GM21515 (cell line): ENCODE measurements around the gene IPO9.

Source experiments
- ATAC-seq: cut with Tn5 transposase; IDR thresholded peaks from one replicate; pipeline ENCODE4 v1.9.1; 2021; ENCODE audit not compliant: unreplicated experiment

Gene IPO9

DNA sequence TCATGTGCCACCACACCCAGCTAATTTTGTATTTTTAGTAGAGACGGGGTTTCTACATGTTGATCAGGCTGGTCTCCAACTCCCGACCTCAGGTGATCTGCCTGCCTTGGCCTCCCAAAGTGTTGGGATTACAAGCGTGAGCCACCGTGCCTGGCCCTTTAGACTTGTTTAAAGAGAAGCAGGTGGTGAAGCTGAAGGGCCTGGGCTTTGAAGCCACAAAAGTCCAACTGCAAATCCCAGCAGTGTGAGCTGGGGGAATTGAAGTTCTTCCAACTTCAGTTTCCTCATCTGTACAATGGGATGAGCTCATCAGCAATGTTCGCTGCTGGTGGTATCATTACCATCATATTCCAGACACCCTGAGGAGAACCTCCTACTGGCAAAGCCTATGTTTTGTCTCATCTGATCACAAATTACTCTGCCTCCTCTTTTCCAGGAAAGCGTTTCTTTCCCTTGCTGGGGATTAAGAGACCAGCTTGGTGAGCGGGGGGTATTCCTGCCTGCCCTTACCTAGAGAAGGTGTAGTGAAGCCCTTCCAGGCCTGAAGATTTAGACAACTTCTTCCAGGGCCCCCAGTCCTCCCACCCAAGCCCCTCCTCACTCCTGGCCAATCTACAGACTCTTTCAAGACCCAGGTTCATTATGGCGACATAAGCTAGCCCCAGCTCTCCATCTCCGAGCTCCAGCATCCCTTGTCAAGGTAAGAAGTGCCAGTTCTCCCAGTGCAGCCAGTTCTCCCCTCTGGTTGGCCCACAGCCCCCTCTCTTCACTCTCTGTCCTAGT, 57.3 kb downstream of the IPO9 start:
- ATAC-seq = no peak

DNA sequence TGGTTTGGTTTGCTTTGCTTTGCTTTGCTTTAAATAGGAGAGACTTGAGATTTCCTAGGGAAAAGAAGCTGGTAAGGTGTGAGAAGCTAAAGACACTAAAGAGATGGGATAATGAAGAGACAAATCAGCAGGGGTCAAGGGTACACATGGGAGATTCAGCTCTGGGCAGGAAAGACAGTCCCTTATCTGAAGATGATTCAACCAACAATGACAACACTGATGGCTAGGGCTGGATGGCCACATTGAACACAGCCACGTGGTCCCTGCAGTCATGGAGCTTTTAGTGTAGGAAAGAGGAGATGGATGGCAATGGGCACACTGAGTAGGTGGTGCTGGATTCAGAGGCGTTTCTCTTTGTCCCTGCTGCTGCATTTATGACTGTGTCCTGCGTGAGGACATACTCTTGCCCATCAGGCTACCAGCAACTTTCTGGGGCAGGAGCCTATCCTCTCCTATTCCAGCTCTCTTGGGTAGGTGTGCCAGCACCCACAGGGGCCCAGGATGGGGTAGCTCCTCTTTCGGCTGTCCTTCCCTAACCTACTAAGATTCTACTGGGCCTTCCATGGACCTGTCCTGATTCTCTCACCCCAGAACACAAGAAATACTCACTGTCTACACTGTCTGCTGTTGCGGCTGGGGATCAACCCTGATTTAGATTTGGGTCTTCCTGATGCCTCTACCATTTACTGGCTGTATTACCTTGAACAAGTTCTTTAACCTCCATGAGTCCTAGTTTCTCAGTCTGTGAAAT, 58.3 kb downstream of the IPO9 start:
- ATAC-seq = no peak

DNA sequence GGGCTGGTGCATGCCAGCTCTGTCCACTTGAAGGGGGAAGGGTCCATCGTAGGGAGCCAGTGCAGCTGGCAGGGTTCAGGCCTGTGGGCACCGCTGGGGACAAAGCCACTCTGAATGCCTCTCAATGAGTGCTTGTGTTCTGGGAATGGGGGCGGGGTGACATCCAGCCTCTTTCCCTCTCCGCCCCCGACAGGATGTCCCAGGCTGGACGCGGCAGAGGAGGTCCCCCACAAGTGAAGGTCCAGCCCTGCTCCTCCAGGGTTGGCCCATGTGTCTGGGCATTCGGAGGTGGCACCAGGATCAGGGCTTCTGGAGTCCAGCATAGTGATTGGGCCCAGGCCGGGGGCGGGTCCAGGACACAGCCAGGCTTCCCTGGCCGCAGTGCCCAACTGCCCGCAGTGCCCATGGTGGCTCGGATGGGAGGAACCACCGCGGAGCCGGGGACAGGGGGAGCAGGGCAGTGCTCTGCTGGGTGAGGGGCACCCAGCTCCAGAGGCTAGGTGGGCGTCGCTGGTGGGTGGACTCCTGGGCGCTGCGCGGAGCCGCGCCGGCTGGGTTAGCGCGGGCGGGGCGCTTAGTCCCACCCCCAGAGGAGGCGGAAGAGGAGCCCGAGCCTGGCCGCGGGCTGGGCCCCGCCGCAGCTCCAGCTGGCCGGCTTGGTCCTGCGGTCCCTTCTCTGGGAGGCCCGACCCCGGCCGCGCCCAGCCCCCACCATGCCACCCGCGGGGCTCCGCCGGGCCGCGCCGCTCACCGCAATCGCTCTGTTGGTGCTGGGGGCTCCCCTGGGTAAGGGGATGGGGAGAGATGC, 59.5 kb downstream of the IPO9 start, which contains the start of gene SHISA4:
TSS of gene SHISA4 (plus strand) at position 617 of the 808 bp plus-strand sequence. CDS start at position 714, 97 bp downstream.
- ATAC-seq = no peak

DNA sequence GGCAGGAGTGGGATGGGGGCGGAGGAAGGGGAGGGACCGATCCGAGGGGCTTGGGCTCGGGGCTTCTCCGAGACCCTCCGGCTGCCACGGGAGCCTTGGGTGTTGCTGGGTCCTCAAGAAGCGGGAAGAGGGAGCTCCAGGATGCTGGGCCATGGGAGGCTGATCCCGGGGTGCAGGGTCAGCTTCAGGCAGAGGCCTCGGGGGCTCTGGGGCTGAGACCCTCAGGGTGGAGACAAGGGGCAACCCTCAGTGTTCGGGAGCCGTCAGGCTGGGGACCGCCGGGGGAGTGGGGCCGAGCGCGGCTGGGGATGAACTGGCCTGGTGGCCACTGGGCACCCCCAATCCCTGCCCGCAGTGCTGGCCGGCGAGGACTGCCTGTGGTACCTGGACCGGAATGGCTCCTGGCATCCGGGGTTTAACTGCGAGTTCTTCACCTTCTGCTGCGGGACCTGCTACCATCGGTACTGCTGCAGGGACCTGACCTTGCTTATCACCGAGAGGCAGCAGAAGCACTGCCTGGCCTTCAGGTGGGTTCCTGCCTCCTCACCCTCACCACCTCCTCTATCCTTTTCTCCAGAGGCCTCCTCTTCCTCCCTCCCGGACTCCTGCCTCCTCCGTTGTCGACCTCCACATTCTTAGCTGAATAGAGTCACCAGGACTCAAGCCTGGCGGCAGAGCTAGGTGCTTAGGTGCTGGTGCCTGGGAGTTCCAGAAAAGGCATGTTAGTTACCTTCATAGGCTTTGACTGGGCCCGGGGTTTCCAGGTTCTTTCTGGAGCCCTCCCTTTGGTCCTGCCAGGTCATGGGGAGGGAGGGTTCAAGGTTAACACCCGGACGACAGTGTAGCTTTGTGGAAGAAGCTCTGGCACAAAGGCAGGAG, 60.4 kb downstream of the IPO9 start:
- ATAC-seq = no peak

DNA sequence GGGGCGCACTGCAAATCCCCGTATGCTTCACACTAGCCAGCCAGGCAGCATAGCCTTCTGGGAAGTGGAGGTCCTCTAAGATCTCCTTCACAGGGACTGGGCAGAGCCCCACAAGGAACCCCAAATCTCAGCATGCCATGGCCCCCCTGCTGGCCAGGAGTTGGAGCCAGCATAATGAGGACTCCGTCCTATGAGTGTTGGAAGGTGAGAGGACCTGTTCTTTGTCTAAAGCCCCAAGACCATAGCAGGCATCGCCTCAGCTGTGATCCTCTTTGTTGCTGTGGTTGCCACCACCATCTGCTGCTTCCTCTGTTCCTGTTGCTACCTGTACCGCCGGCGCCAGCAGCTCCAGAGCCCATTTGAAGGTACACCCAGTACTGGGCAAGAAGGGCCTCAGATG, 61.3 kb downstream of the IPO9 start:
- no peak for ATAC-seq

DNA sequence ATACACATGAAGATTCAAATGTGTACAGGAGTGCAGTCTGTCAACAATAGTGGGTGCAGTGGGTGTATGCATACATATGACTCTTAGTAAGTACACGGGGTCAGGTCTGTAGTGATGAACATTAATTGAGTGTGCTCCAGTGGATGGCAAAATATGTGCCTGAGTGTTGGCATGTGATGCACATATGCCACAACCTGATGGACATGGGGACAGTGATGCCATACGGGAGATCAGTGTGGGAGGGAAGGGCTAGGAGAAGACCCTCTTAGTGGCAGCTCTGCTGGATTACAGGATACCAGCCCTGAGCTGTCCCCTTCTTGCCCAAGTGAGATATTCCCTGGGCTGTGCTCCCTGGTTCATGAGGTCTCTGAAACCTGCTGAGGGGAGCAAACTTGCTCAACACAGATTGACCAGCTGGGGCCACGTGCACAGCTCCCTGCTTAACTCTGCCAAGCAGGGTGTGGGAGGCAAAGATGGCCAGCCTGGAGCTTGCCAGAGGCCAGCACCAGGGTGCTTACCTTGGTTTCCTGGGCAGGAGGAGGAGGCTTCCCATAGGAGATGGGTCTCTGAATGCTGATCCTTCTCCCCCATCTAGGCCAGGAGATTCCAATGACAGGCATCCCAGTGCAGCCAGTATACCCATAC, 62.0 kb downstream of the IPO9 start:
- ATAC-seq = no peak

DNA sequence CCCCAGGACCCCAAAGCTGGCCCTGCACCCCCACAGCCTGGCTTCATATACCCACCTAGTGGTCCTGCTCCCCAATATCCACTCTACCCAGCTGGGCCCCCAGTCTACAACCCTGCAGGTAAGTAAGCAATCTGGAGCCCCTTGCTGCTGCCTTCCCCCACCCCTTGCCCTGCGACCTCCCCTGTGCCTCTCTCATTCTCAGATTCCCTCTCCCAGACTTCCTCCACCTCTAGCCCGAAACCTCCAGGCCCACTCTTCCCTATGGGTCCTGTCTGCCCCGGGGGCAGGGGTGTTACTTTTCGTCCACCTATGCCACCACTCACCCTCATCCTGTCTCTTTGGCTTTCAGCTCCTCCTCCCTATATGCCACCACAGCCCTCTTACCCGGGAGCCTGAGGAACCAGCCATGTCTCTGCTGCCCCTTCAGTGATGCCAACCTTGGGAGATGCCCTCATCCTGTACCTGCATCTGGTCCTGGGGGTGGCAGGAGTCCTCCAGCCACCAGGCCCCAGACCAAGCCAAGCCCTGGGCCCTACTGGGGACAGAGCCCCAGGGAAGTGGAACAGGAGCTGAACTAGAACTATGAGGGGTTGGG, 62.6 kb downstream of the IPO9 start:
- ATAC-seq = no peak

DNA sequence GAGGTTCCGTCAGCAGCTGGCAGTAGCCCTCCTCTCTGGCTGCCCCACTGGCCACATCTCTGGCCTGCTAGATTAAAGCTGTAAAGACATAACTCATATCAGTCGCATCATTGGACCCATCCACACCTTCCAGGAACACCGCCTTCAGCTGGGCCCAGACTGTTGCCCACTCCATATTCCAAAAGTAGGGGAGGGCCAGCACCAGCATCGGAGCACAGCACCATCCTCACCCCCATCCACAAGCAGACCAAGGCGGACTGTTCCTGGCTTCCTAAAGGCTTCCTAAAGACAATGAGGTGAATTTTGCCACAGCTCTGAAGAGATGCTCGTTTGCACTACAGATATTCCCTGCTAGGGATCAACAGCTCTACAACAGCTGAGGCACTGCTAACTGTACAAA, 63.3 kb downstream of the IPO9 start:
- no peak for ATAC-seq

DNA sequence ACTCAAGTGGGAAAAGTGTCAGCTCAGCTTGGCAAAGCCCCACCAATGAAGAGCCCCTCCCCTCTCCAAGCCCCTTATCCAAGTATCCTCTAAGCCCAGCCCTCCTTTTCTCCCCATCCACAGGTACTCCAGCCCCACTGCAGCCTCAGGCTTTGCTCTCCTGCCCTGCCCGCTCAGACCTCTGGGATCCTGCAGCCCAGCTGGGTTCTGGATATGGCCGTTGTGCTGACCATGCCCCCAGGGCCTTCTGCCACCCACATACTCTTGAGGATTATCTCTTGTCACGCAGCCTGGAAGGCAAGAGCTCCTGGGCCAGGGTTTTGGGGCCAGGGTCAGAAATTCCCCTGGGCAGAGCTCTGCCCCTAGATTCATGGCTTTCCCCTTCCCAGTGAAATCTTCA, 64.5 kb downstream of the IPO9 start:
- no peak for ATAC-seq

DNA sequence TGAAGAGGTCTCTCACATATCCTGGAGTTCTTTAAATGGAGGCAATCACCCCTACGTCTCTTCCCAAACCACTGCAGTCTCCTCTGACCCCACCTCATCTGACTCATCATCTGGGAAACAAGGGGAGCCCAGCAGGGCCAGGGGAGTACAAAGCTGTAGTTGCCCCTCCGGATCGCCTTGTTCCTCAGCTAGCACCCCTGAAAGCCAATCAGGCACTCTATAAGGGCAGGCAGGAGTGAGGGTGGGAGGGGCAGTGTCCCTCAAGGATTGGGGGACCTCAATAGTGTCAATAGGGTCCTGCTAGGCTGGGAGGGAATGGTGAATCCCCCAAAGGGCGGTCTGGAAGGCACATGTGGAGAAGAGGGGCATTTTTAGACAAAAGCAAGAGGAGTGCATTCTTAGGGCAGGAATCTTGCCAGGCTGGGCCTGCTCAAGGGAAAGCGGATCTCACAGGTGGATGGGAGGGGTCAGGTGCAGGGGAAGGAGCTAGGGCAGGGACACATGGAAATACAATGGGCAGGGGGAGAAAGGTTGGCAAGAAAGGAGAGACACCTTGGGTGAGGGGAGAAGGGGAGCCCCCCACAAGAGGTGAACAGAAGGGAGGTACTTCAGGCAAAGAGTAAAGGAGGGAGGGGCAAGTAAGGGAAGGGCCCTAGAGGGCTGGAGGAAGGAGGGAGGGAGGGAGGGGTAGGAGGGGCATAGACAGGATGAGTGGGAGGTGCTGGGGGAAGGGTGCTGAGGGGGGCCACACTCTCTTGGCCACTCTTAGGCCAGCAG, 65.6 kb downstream of the IPO9 start:
- ATAC-seq = no peak

DNA sequence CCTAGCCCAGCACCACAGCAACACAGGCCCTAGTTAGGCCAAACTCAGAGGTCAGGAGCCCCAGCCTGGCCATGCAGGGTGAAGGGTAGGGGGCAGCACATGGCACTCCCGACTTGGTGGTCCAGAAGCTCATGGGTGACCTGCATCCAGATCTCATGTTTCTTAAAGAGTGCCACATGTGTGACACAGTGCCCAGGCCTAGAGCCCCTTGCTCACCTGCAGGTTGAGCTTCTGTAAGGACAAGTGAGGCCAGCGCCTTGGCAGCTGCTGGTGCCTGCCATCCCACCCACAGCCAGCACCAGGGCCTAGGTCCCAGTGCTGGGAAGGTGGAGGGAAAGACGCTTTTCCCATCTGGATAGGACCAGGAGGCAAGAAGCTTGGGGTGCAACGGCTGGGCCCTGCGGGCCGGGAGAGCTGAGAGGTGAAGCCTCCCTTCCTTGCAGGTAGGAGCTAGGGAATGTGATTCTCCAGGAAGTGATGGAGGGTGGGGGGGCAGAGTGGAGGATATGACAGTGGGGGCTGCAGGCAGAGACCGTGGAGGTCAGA, 66.2 kb downstream of the IPO9 start:
- ATAC-seq = no peak

DNA sequence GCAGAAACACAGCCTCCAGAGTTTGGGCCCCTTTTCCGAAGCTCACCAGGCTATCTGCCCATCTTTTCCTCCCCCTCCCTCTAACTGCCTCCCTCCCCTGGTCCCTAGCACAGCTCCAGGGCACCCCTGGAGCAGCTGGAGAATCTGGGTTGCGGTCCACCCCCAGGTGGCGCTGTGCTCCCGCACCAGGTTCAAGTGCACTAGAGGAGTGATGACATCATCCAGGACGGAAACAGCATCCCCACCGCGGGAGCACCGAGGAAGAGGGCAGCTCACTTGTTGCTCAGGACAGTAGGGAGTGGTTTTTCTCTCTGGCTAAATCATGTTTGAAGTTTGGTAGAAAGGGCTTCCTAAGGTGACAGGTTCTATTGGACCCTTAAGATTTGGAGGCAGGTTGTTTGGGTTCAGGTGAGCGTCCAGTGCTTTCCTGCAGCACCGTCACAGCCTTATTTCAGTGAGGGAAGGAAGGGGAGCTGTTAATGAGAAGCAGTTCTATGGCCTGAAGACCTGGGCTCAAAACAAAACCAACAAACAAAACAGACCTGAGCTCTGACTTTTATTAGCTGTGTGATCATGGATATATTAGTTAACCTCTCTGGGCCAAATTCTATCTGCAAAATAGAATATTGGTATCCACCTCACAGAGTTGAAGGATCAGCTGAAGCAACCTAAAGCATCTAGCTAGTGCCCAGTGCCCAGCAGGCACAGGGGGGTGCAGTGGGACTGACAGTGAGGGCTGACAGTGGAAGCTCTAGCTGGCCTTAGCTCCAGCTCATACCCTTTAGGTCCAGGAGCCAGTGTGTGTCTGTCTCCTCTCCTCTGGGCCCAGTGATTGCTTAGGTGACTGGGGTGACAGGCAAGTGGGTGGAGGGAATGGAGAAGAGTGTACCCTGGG, 67.2 kb downstream of the IPO9 start:
- peak; percentile 73 for ATAC-seq

DNA sequence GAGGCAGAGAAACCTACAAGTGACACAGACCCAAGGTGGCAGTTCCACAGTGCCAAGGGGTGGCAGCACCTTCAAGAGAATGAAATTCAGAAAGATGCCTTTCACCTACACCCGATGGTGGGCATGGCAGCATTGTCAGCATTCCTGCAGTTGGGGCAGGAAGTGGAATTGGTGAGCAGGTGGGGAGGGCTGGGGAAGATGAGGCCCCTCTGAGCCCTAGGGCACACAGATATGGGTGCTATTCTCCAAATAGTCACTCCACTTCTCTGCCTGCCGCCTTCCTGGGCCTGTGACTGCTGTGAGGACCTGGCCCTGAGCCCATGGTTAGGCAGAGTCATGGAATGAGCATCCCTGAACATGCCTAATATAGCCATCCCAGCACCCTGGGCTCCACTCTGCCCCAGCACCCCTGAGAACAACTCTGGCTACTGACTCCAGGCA, 68.0 kb downstream of the IPO9 start:
- ATAC-seq = no peak

DNA sequence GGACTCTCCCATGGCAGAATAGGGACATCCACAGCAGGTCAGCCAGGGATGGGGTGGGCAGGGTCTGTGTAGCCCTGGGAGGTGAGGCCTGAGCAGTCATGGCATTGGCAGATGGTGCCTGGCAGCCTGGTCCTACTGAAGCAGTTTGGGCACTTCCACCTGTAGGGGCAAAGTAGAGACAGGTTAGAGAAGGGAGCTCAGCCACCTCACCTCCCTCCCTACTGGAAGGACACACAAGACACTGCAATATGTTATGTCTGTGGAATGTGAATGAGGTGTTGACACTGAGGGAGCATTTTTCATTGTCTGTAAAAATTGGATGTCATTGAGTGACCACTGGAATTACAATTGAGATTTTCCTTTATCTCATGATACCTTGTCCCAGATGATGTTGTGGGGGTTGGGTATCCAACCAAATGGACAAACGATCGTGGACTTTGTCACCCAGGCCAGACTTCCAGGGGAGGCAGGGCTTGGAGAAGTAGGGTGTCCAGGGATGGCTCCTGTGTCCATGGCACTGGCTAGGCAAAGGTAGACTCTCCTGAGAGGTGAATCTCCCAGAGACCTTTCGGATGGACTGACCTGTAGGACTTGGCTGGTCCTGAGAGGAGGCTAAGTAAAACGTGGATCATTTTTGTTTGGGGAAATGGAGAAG, 69.4 kb downstream of the IPO9 start:
- ATAC-seq = no peak

DNA sequence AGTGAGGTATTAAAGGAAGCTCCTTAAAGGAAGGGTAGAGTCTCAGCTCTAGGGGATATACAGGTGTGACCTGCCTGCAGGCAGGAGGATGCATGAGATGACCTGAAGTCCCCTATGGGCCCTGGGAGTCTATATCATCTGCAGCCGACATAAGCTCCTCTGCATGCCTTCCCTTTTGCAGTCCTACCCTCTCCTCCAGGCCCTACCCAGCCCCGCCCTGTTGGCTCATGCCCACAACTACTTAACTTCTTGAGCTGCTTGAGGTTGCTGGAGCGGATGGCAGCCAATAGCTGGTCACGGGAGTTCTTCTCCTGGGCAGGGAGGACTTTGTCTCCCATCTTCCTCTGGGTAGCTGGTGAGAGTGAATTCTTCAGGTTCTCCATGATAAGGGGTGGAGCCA, 70.0 kb downstream of the IPO9 start:
- no peak for ATAC-seq

DNA sequence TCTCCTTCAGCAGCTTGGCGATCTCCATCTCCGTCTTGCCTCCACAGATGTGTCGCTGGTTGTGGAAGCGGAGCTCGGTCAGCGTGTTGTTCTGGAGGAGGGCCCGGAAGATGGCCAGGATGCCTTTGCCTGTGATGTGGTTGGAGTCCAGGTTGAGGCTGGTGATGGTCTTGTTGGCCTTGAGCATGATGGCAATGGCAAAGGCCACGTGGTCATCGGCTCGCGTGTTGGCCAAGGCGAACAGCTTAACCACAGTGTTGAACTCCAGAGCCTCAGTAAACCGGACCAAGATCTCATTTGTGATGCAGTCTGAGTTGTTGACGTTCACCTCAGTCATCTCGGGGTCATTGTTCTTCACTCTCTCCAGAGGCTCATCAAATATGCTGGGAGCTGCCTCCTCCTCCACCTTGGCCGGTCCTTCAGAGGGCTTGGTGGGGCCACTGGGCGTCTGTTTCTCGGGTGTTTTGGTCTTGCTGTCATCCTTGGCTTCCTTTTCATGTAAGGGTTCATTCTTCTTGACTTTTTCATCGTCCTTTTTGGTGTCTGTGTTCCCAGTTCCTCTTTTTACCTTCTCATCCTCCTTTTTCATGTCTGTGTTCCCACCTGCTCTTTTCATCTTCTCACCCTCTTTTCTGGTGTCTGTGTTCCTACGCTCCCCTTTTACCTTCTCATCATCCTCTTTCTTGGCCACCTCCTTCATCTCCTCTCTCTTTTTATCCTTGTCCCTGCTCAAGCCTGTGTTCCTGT, 70.9 kb downstream of the IPO9 start:
- no peak for ATAC-seq
